GM12874 (cell line): ENCODE measurements around the gene IDH3A.

ENCODE experiments used
- CTCF ChIP-seq: IDR thresholded peaks from 2 replicates; pipeline ENCODE4 v1.5.1; 2011; ENCODE audit warnings: low read depth, mild to moderate bottlenecking, control low read depth, low read length, moderate library complexity; ENCODE audit not compliant: insufficient read depth

The IDH3A gene

GRCh38 chr15:78110916-78111475, 38.2 kb upstream of the IDH3A start:
- no peak for TF ChIP-seq CTCF

GRCh38 chr15:78111788-78112187, 37.4 kb upstream of the IDH3A start:
- TF ChIP-seq CTCF = no peak

- no peak for TF ChIP-seq CTCF
Observed at GRCh38 chr15:78112551-78112950, 36.6 kb upstream of the IDH3A start.

GRCh38 chr15:78120523-78120922, 28.6 kb upstream of the IDH3A start:
- TF ChIP-seq CTCF = no peak

GRCh38 chr15:78125267-78125666, 23.9 kb upstream of the IDH3A start:
- no peak for TF ChIP-seq CTCF

- no peak for TF ChIP-seq CTCF
Observed at GRCh38 chr15:78127882-78128281, 21.3 kb upstream of the IDH3A start.

GRCh38 chr15:78129077-78129750, 19.9 kb upstream of the IDH3A start:
- no peak for TF ChIP-seq CTCF
